ENCODE results near the gene CDR2.

DNA sequence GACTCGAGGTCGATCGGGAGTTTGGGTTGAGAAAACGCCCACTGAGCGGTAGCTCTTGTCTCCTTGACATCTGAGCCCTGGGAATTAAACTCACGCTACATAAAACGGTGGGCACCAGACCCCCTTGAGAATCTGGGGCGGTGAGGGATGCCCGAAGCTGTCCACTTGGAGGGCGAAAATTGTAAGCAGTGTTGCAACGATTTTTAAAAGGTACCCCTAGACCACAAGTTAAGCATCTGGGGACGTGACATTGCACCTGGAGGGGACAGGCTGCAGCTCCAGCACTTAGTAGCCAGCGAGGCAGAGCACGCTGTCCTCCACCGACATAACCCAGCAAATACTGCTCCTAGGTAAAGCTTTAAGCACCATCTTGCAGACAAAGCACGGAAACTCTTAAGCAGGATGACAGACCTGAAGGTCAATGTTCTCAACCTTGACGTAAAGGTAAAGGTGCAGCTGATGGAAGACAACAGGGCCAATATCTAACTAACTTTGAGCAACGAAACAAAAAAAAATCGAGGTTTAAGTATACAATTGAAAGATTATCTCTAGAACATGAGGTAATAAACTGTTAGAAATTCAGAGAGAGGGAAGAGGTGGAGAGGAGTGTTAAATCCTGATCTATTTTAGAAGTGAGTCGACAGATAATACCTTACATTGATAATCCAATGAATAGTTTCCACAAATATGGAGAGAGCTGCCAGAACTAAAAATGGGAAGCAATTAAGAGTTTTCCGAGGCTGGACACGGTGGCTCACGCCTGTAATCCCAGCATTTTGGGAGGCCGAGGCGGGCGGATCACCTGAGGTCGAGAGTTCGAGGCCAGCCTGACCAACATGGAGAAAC is 921 bp upstream of the CDR2 start:
- TF ChIP-seq POLR2A (IDR thresholded peaks at IDR 0.05; ENCODE audit: low read depth, low read length) (no peak), SPI1 (IDR thresholded peaks at IDR 0.05; ENCODE audit: low read depth, low read length) (no peak), POLR2AphosphoS5 (IDR thresholded peaks at IDR 0.05; ENCODE audit: low read depth, low read length) (no peak), POU2F2 (IDR thresholded peaks at IDR 0.05; ENCODE audit: low read depth, low read length) (no peak), TAF1 (IDR thresholded peaks at IDR 0.05; ENCODE audit: low read depth, low read length) (no peak), PAX5 (IDR thresholded peaks at IDR 0.05; ENCODE audit: insufficient read depth, low read length, severe bottlenecking) (no peak)
